Left hindlimb (tissue), 1 donor: Measurements from ENCODE around the gene MMP8.
"Not testable (repeated sequence)": the region's sequence is repeated elsewhere in the genome, so short reads cannot be mapped to it uniquely, and the experiment has no call there.

Experiments
- DNase-seq: peaks from one replicate; pipeline ENCODE4 v3.0.0-alpha.2; 2018

MMP8 gene

GRCh38 chr11:102724904-102725500 lies at the start of gene MMP8:
Gene MMP8, minus strand, starts transcription at chr11:102724954. Its CDS starts 99 bp downstream, at chr11:102724855.
- DNase-seq: no peak

- DNase-seq: no peak
These were observed 48.6 kb upstream of the MMP8 start for GRCh38 chr11:102773386-102773785.

GRCh38 chr11:102771351-102771750 lies 46.6 kb upstream of the MMP8 start:
- no peak for DNase-seq

GRCh38 chr11:102770191-102770590 lies 45.4 kb upstream of the MMP8 start:
- DNase-seq: no peak

GRCh38 chr11:102767800-102768199 lies 43.0 kb upstream of the MMP8 start:
- no peak for DNase-seq

GRCh38 chr11:102763440-102763839 lies 38.7 kb upstream of the MMP8 start:
- DNase-seq: no peak

GRCh38 chr11:102762361-102762767 lies 37.6 kb upstream of the MMP8 start:
- DNase-seq: no peak

GRCh38 chr11:102761646-102762238 lies 37.0 kb upstream of the MMP8 start:
- no peak for DNase-seq

- no peak for DNase-seq
These were observed 35.7 kb upstream of the MMP8 start for GRCh38 chr11:102760344-102761035.

- DNase-seq: no peak
These were observed 33.2 kb upstream of the MMP8 start for GRCh38 chr11:102757823-102758549.

GRCh38 chr11:102753267-102753666 lies 28.5 kb upstream of the MMP8 start:
- no peak for DNase-seq

- no peak for DNase-seq
These were observed 26.9 kb upstream of the MMP8 start for GRCh38 chr11:102751673-102752072.

GRCh38 chr11:102749101-102749722 lies 24.5 kb upstream of the MMP8 start:
- no peak for DNase-seq

GRCh38 chr11:102746746-102747578 lies 22.2 kb upstream of the MMP8 start:
- DNase-seq: not testable (repeated sequence)

- no peak for DNase-seq
These were observed 9.9 kb upstream of the MMP8 start for GRCh38 chr11:102734650-102735049.

- no peak for DNase-seq
These were observed 8.6 kb upstream of the MMP8 start for GRCh38 chr11:102733232-102733875.

- DNase-seq: not testable (repeated sequence)
These were observed 6.2 kb upstream of the MMP8 start for GRCh38 chr11:102730944-102731343.

- no peak for DNase-seq
These were observed 5.4 kb upstream of the MMP8 start for GRCh38 chr11:102729849-102730815.

GRCh38 chr11:102727890-102728289 lies 3.1 kb upstream of the MMP8 start:
- DNase-seq: no peak

- DNase-seq: no peak
These were observed 1.9 kb downstream of the MMP8 start for GRCh38 chr11:102722821-102723220.
